Endothelial cell of umbilical vein (primary cell): Measurements from ENCODE around the gene PHEX. TPM values are rescaled to one million over a fixed set of nuclear protein-coding genes. Genes with fewer than 3 reads are reported as not detected.

Source experiments
- BruUV-seq: library from RNA; stranded (reverse); fragments of 400-500 nt; replicated peaks from 2 replicates; lab custom pipeline; 2021; lab: Mats Ljungman, UMichigan
- CTCF ChIA-PET: fragments of 300-600, 350-600 bp; sonication (Branson Sonifier 250); formaldehyde crosslinking; loops from one replicate; lab custom pipeline; 2021; ENCODE audit warnings: antibody characterized with exemption, inconsistent platforms; lab: Charles Lee
- POLR2A ChIA-PET: fragments of 300-600, 350-600 bp; sonication (Branson Sonifier 250); formaldehyde crosslinking; loops from one replicate; lab custom pipeline; 2021; ENCODE audit warnings: antibody characterized with exemption, inconsistent platforms; lab: Charles Lee
- DNase-seq: peaks from one replicate; pipeline ENCODE4 v3.0.0-alpha.2; 2011; ENCODE audit warnings: low read depth, low spot score
- FAIRE-seq: peaks from 2 replicates; lab custom pipeline; 2011; peaks lifted over from hg19 to GRCh38; lab: Jason Lieb, UNC
- H2AFZ ChIP-seq: 2 replicates; pipeline ENCODE4 v1.6.0; 2012; ENCODE audit warnings: low read depth, low read length, control low read depth, inconsistent platforms
- H3K27ac ChIP-seq: 2 replicates; pipeline ENCODE4 v1.5.1; 2011; ENCODE audit warnings: low read depth, mild to moderate bottlenecking, control low read depth, low read length, moderate library complexity; ENCODE audit not compliant: insufficient read depth
- H3K27me3 ChIP-seq, 2 experiments: 2 replicates each; pipeline versions ENCODE4 v1.6.0 to v1.6.1; 2011; ENCODE audit warnings: low read length in 2 of 2, mixed read lengths in 1 of 2; ENCODE audit not compliant: control insufficient read depth in 2 of 2, insufficient read depth in 2 of 2
- H3K36me3 ChIP-seq, 2 experiments: 2 replicates in 1 of 2; 3 replicates in 1 of 2; pipeline ENCODE4 v1.5.1; 2011; ENCODE audit warnings: low read length in 2 of 2, mild to moderate bottlenecking in 1 of 2, moderate library complexity in 1 of 2; ENCODE audit not compliant: control insufficient read depth in 2 of 2, insufficient read depth in 2 of 2; ENCODE audit errors: extremely low read depth in 1 of 2
- H3K4me1 ChIP-seq: 3 replicates; pipeline ENCODE4 v1.5.1; 2011; ENCODE audit warnings: mild to moderate bottlenecking, low read length; ENCODE audit not compliant: control insufficient read depth, insufficient read depth; ENCODE audit errors: extremely low read depth
- H3K4me2 ChIP-seq: 2 replicates; pipeline ENCODE4 v1.6.1; 2011; ENCODE audit warnings: low read length, control low read depth, mixed read lengths; ENCODE audit not compliant: insufficient read depth
- H3K4me3 ChIP-seq, 3 experiments: fragments of 200-600 bp in 1 of 3; sonication (generic), shearing (Covaris generic) in 1 of 3; replicated peaks in 1 of 3; 2 replicates each; pipeline ENCODE4 v1.5.1; 2011 to 2016; ENCODE audit warnings: control low read depth in 3 of 3, low read length in 3 of 3, mild to moderate bottlenecking in 2 of 3, inconsistent platforms in 1 of 3, low read depth in 1 of 3, moderate library complexity in 1 of 3; ENCODE audit not compliant: insufficient read depth in 1 of 3
- H3K79me2 ChIP-seq: 2 replicates; pipeline ENCODE4 v1.6.0; 2012; ENCODE audit warnings: low read length, inconsistent platforms; ENCODE audit not compliant: control insufficient read depth, insufficient read depth
- H3K9ac ChIP-seq: replicated peaks from 2 replicates; pipeline ENCODE3; 2011; ENCODE audit warnings: low read length, control low read depth; ENCODE audit not compliant: insufficient read depth; ENCODE audit errors: extremely low read depth
- H3K9me1 ChIP-seq: replicated peaks from 3 replicates; pipeline ENCODE4 v1.6.0; 2011; ENCODE audit warnings: mild to moderate bottlenecking, low read length; ENCODE audit not compliant: control insufficient read depth, insufficient read depth; ENCODE audit errors: extremely low read depth
- H3K9me3 ChIP-seq: replicated peaks from 2 replicates; pipeline ENCODE4 v1.5.1; 2012; ENCODE audit warnings: low read length, inconsistent platforms; ENCODE audit not compliant: control insufficient read depth, insufficient read depth
- H4K20me1 ChIP-seq: replicated peaks from 2 replicates; pipeline ENCODE3; 2011; ENCODE audit warnings: mild to moderate bottlenecking, low read length; ENCODE audit not compliant: control insufficient read depth, insufficient read depth; ENCODE audit errors: extremely low read depth
- EZH2 ChIP-seq: IDR thresholded peaks from 2 replicates; pipeline ENCODE4 v1.6.1; 2012; ENCODE audit warnings: borderline replicate concordance, low read depth, mild to moderate bottlenecking, moderate library complexity, low read length, inconsistent platforms; ENCODE audit not compliant: severe bottlenecking
- FOS ChIP-seq: IDR thresholded peaks from 2 replicates; pipeline ENCODE4 v1.6.1; 2011; ENCODE audit warnings: mild to moderate bottlenecking, low read length, moderate library complexity, borderline replicate concordance; ENCODE audit not compliant: insufficient read depth
- GATA2 ChIP-seq: IDR thresholded peaks from 2 replicates; pipeline ENCODE4 v1.7.0; 2011; ENCODE audit warnings: low read depth, mild to moderate bottlenecking, moderate library complexity, mixed read lengths, low read length; ENCODE audit not compliant: insufficient read length, insufficient read depth
- JUN ChIP-seq: IDR thresholded peaks from 2 replicates; pipeline ENCODE4 v1.6.1; 2011; ENCODE audit warnings: borderline replicate concordance, low read depth; ENCODE audit not compliant: insufficient read length, insufficient read depth
- MYC ChIP-seq: IDR thresholded peaks from one replicate; pipeline ENCODE4 v1.6.1; 2011; ENCODE audit warnings: mild to moderate bottlenecking, low read depth, low read length
- POLR2A ChIP-seq: IDR thresholded peaks from 2 replicates; pipeline ENCODE4 v1.6.1; 2012; ENCODE audit warnings: low read depth, mild to moderate bottlenecking, control low read depth, low read length
- POLR2AphosphoS5 ChIP-seq: IDR thresholded peaks from 2 replicates; pipeline ENCODE4 v1.6.1; 2012; ENCODE audit warnings: low read depth, mild to moderate bottlenecking, control low read depth, low read length, moderate library complexity; ENCODE audit not compliant: insufficient read depth
- dilution Hi-C: fragments of 300-500 bp; cut with MboI; formaldehyde crosslinking; loops from one replicate; pipeline ENCODE4 v1.15.0; 2019; ENCODE audit warnings: low sequenced_read_pairs; ENCODE audit not compliant: extremely low pct_ligation_motif_present
- intact Hi-C: fragments of 100-400 bp; cut with micrococcal nuclease; formaldehyde crosslinking; loops from one replicate; pipeline ENCODE4 v1.10.0; 2022
- polyA plus RNA-seq, 4 experiments: library from polyadenylated mRNA; depleted of rRNA in 3 of 4; stranded (reverse) in 3 of 4; unstranded in 1 of 4; fragments of >200 nt; gene quantifications; 2 replicates each; pipeline versions ENCODE4 v1.2.1 to v1.2.3, GENCODE V29; 2011 to 2012; ENCODE audit warnings: missing spikeins in 1 of 4
- total RNA-seq: library from RNA; stranded (reverse); gene quantifications from 2 replicates; pipeline ENCODE4 v1.2.3, GENCODE V29; 2021
- TF ChIP-seq, protein P1 (sequence below): IDR thresholded peaks from 2 replicates; pipeline ENCODE4 v1.6.1; 2011; ENCODE audit not compliant: insufficient read depth, insufficient read length
- TF ChIP-seq, protein P2 (sequence below), 2 donors: IDR thresholded peaks; 1 replicate in 1 of 2; 2 replicates in 1 of 2; pipeline ENCODE4 v1.5.1; 2011; ENCODE audit warnings: low read length in 2 of 2, mild to moderate bottlenecking in 2 of 2, moderate library complexity in 2 of 2, control low read depth in 1 of 2, inconsistent platforms in 1 of 2, low read depth in 1 of 2; ENCODE audit not compliant: insufficient read depth in 1 of 2; ENCODE audit errors: extremely low read depth in 1 of 2

PHEX gene
- total and polyA plus RNA-seq, 2 donors (not counting 3 experiments of a cell fraction or from before 2014, with no cell fraction given), result 0.07 to 0.44 TPM

DNA sequence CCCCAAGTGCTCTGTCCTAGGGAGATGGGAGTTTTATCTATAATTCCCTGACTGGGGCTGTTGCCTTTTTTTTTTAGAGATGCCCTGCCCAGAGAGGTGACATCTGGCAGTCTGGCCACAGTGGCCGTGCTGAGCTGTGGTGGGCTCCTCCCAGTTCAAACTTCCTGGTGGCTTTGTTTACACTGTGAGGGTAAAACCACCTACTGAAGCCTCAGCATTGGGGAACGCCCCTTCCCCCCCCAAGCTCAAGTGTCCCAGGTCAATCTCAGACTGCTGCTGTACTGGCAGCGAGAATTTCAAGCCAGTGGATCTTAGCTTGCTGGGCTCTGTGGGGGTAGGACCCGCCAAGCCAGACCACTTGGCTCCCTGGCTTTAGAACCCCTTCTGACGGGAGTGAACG lies 202.3 kb downstream of the PHEX start:
- Histone ChIP-seq H3K27ac (no peak overlapping the region), H3K9me3 (no peaks in the 10 kb centered on the region), H3K9ac (no peak overlapping the region), H3K27me3 (no peaks in the 10 kb centered on the region), H3K9me1 (no peaks in the 10 kb centered on the region), H3K4me3 (no peak overlapping the region), H4K20me1 (no peaks in the 10 kb centered on the region), H3K79me2 (no peaks in the 10 kb centered on the region), H3K36me3 (no peaks in the 10 kb centered on the region), H3K4me1 (no peaks in the 10 kb centered on the region), H2AFZ (no peak overlapping the region), H3K4me2 (no peak overlapping the region)
- CTCF ChIA-PET, result no interaction called here
- DNase-seq, result no peak
- TF ChIP-seq FOS (no peak), GATA2 (no peak), POLR2A (no peak), EZH2 (no peak), POLR2AphosphoS5 (no peak), MYC (no peak), JUN (no peak)
- TF ChIP-seq, protein P1, sequence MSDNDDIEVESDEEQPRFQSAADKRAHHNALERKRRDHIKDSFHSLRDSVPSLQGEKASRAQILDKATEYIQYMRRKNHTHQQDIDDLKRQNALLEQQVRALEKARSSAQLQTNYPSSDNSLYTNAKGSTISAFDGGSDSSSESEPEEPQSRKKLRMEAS, result no peak
- TF ChIP-seq, protein P2, sequence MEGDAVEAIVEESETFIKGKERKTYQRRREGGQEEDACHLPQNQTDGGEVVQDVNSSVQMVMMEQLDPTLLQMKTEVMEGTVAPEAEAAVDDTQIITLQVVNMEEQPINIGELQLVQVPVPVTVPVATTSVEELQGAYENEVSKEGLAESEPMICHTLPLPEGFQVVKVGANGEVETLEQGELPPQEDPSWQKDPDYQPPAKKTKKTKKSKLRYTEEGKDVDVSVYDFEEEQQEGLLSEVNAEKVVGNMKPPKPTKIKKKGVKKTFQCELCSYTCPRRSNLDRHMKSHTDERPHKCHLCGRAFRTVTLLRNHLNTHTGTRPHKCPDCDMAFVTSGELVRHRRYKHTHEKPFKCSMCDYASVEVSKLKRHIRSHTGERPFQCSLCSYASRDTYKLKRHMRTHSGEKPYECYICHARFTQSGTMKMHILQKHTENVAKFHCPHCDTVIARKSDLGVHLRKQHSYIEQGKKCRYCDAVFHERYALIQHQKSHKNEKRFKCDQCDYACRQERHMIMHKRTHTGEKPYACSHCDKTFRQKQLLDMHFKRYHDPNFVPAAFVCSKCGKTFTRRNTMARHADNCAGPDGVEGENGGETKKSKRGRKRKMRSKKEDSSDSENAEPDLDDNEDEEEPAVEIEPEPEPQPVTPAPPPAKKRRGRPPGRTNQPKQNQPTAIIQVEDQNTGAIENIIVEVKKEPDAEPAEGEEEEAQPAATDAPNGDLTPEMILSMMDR (IDR thresholded peaks at IDR 0.05; ENCODE audit: extremely low read depth in 1 of 2, insufficient read depth in 1 of 2, low read depth in 1 of 2, low read length in 2 of 2), result no peak
- dilution Hi-C loops, result no loop called here
- no peak for FAIRE-seq
- BruUV-seq, result no TSS peak
- POLR2A ChIA-PET, result no interaction called here
- intact Hi-C loops, result no loop called here
